Measurements from ENCODE around the gene CMSS1.

DNA sequence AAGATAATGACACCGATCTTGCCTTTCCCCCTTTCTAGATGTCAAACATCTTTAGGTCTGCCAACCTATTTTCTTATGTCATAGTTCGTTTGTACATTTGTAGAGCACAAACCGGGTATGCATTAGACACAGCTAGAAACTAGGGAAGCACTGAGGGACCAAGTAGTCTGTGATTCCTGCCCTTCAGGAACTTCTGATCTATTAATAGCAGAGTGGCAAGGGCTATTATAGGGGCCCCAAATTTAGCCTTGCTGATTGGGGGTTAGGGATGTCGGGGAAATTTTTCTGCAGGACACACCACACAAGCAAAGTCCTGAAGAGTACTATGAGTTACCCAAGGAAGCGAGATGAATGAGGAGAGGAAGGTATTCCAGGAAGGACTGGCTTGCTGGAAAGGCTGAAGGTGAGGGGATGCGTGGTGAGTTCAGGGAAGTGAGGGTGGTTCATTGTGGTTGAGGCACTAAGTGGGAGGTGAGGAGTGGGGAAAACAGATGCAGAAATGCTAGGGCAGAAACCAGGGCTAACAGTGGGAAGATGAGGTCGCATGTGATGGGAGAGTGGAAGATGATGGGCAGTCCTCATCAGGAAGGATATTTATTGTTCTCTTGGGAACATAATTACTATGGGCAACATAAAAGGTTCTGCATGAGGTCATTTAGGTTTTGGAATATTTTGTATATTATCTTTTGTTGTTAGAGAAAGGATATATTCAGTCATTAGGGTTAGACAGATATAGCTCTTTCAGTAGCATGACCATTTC lies 144.3 kb downstream of the CMSS1 start:
- TF ChIP-seq CTCF (conservative IDR thresholded peaks at IDR 0.05) (no peak), ZFX (IDR thresholded peaks at IDR 0.05) (no peak)

All from C4-2B (cell line).